K562 (cell line): ENCODE measurements around the gene HSPA5. TPM values are rescaled to one million over a fixed set of nuclear protein-coding genes. Genes with fewer than 3 reads are reported as not detected.

Experiments used
- BRD4 ChIP-seq: fragments of 200-600 bp; sonication (generic); IDR thresholded peaks from 2 replicates; pipeline ENCODE4 v1.6.1; 2017; ENCODE audit warnings: inconsistent platforms
- CBFA2T3 ChIP-seq: fragments of 450-650 bp; IDR thresholded peaks from 2 replicates; pipeline ENCODE4 v1.6.1; 2017
- CHD1 ChIP-seq: fragments of 200-600 bp; sonication (generic); IDR thresholded peaks from one replicate; pipeline ENCODE4 v1.6.1; 2012; ENCODE audit warnings: mild to moderate bottlenecking, moderate library complexity, low read length, inconsistent platforms
- ELF1 ChIP-seq: fragments of 200-800 bp; sonication (Bioruptor generic); IDR thresholded peaks from 2 replicates; pipeline ENCODE4 v1.6.1; 2016; ENCODE audit warnings: missing genetic modification characterization, missing compliant biosample characterization
- HMGXB4 ChIP-seq: sonication (generic); formaldehyde crosslinking; IDR thresholded peaks from 2 replicates; pipeline ENCODE4 v1.8.1; 2023; ENCODE audit warnings: mild to moderate bottlenecking, missing genetic modification reagents
- IRF1 ChIP-seq: sonication (generic); formaldehyde crosslinking; IDR thresholded peaks from 2 replicates; pipeline ENCODE4 v1.8.0; 2022; ENCODE audit warnings: missing genetic modification reagents, mild to moderate bottlenecking, borderline replicate concordance
- POLR2AphosphoS2 ChIP-seq: IDR thresholded peaks from 2 replicates; pipeline ENCODE4 v1.6.1; 2012; ENCODE audit warnings: low read length, improper control_type of control experiment
- RERE ChIP-seq: sonication (generic); formaldehyde crosslinking; IDR thresholded peaks from 2 replicates; pipeline ENCODE4 v1.8.0; 2023; ENCODE audit warnings: missing genetic modification reagents, mild to moderate bottlenecking, borderline replicate concordance
- TAF1 ChIP-seq: IDR thresholded peaks from 2 replicates; pipeline ENCODE4 v1.6.1; 2011; ENCODE audit warnings: mild to moderate bottlenecking, low read length, moderate library complexity; ENCODE audit not compliant: insufficient read depth, control insufficient read depth, severe bottlenecking; ENCODE audit errors: extremely low read depth
- TGIF2 ChIP-seq: sonication (generic); formaldehyde crosslinking; IDR thresholded peaks from 2 replicates; pipeline ENCODE4 v1.8.1; 2022; ENCODE audit warnings: mild to moderate bottlenecking, missing genetic modification reagents, moderate library complexity
- ZHX1 ChIP-seq: fragments of 150-350 bp; conservative IDR thresholded peaks from 2 replicates; pipeline ENCODE4 v1.6.1; 2014; ENCODE audit warnings: low read length
- polyA plus RNA-seq, 8 experiments: library from polyadenylated mRNA; depleted of rRNA in 4 of 8; stranded (reverse) in 5 of 8; unstranded in 3 of 8; fragments of >200 nt; fragmentation: Nextera tagmentation in 2 of 8; fragmentation: Illumina TruSeq in 1 of 8; extraction: Ambion mirVana in 2 of 8; extraction: Trizol in 1 of 8; gene quantifications; 2 replicates each; pipeline versions ENCODE4 v1.2.1 to v1.2.3, GENCODE V29; 2011 to 2014; ENCODE audit warnings: inconsistent platforms in 1 of 8, missing spikeins in 1 of 8
- total RNA-seq, 7 experiments: library from RNA; depleted of rRNA in 6 of 7; stranded (reverse); fragments of >200 nt in 6 of 7; fragmentation: Illumina TruSeq in 2 of 7; extraction: Trizol in 2 of 7; gene quantifications; 2 replicates each; pipeline versions ENCODE4 v1.2.1 to v1.2.3, GENCODE V29; 2011 to 2021; ENCODE audit warnings: low replicate concordance in 1 of 7
- TF ChIP-seq, protein P1 (sequence below): fragments of 250-450 bp; sonication (Bioruptor Pico); IDR thresholded peaks from 2 replicates; pipeline ENCODE4 v1.5.0; 2021

Gene HSPA5
- total and polyA plus RNA-seq, 9 of the 15 experiments (the other 6 are each of a cell fraction or from before 2014, with no cell fraction given): 48.0 to 265 (median 113) TPM

GRCh38 chr9:125240649-125240999 lies 519 bp downstream of the HSPA5 start (continued):
- peak; percentile 73; the same call in 1 of the 2 replicates for TF ChIP-seq RERE (CRISPR knock-in tag)
- peak; percentile 62 for TF ChIP-seq HMGXB4 (CRISPR knock-in tag)
- no peak for TF ChIP-seq ZHX1
- TF ChIP-seq TAF1: no peak
- no peak for TF ChIP-seq ELF1
- peak; percentile 99 for TF ChIP-seq CHD1
- peak; percentile 88; the same call in 1 of the 2 replicates for TF ChIP-seq POLR2AphosphoS2
- TF ChIP-seq BRD4: peak; percentile 36; the same call in 1 of the 2 replicates
- TF ChIP-seq, protein P1, sequence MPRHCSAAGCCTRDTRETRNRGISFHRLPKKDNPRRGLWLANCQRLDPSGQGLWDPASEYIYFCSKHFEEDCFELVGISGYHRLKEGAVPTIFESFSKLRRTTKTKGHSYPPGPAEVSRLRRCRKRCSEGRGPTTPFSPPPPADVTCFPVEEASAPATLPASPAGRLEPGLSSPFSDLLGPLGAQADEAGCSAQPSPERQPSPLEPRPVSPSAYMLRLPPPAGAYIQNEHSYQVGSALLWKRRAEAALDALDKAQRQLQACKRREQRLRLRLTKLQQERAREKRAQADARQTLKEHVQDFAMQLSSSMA (CRISPR knock-in tag): 0 out of 2 replicates have a peak, but pooled peaks have one; percentile 64
- TF ChIP-seq TGIF2 (CRISPR knock-in tag): peak; percentile 11; the same call in 1 of the 2 replicates
- TF ChIP-seq IRF1 (CRISPR knock-in tag): peak; percentile 90; the same call in 1 of the 2 replicates
- TF ChIP-seq CBFA2T3: no peak
